NCI-H748 treated with DMSO at 0.1 percent for 48 hours (cell line): ENCODE data around the gene CMYA5.

Source experiments
- DNase-seq: peaks from one replicate; lab custom pipeline; 2025; lab: John Stamatoyannopoulos, UW

The CMYA5 gene

GRCh38 chr5:79834754-79835714, 145.4 kb downstream of the CMYA5 start:
- no peak for DNase-seq

GRCh38 chr5:79837761-79838551, 148.3 kb downstream of the CMYA5 start:
- no peak for DNase-seq

- no peak for DNase-seq
Measured at GRCh38 chr5:79840084-79840990, 150.7 kb downstream of the CMYA5 start.

- DNase-seq, result no peak
Measured at GRCh38 chr5:79841172-79841571, 151.5 kb downstream of the CMYA5 start.

- no peak for DNase-seq
Measured at GRCh38 chr5:79842006-79842881, 152.6 kb downstream of the CMYA5 start.

- DNase-seq, result no peak
Measured at GRCh38 chr5:79842991-79843390, 153.4 kb downstream of the CMYA5 start.

GRCh38 chr5:79843450-79844388, 154.1 kb downstream of the CMYA5 start:
- DNase-seq, result no peak

- no peak for DNase-seq
Measured at GRCh38 chr5:79844571-79844970, 154.9 kb downstream of the CMYA5 start.

GRCh38 chr5:79845448-79846197, 156.0 kb downstream of the CMYA5 start:
- no peak for DNase-seq

- DNase-seq, result no peak
Measured at GRCh38 chr5:79846198-79846521, 156.5 kb downstream of the CMYA5 start.

GRCh38 chr5:79847561-79847960, 157.9 kb downstream of the CMYA5 start:
- DNase-seq, result no peak

- DNase-seq, result no peak
Measured at GRCh38 chr5:79849061-79849460, 159.4 kb downstream of the CMYA5 start.
